ENCODE data around the gene TTC33.

TTC33 gene

GRCh38 chr5:40491644-40492043 lies 264.1 kb downstream of the TTC33 start:
- in situ Hi-C loops (cut with HindIII; ENCODE audit: low sequenced_read_pairs), result no loop called here
- no peak for TF ChIP-seq CTCF (IDR thresholded peaks at IDR 0.05; ENCODE audit: low read depth, low read length, missing control alignments)
- no peak overlapping the region for H3K4me3 ChIP-seq (ENCODE audit: low read depth, low read length)
- no peak for DNase-seq (ENCODE audit: low read depth)

- no peak for TF ChIP-seq CTCF (IDR thresholded peaks at IDR 0.05; ENCODE audit: low read depth, low read length, missing control alignments)
- no peak for DNase-seq (ENCODE audit: low read depth)
- in situ Hi-C loops (cut with HindIII; ENCODE audit: low sequenced_read_pairs), result no loop called here
- H3K4me3 ChIP-seq (ENCODE audit: low read depth, low read length), result no peak overlapping the region
These were observed 265.2 kb downstream of the TTC33 start for GRCh38 chr5:40490464-40491111.

GRCh38 chr5:40489421-40489820 lies 266.3 kb downstream of the TTC33 start:
- no peak overlapping the region for H3K4me3 ChIP-seq (ENCODE audit: low read depth, low read length)
- no peak for DNase-seq (ENCODE audit: low read depth)
- no peak for TF ChIP-seq CTCF (IDR thresholded peaks at IDR 0.05; ENCODE audit: low read depth, low read length, missing control alignments)
- in situ Hi-C loops (cut with HindIII; ENCODE audit: low sequenced_read_pairs), result no loop called here

GRCh38 chr5:40486437-40487275 lies 269.1 kb downstream of the TTC33 start:
- in situ Hi-C loops (cut with HindIII; ENCODE audit: low sequenced_read_pairs), result no loop called here
- no peak for TF ChIP-seq CTCF (IDR thresholded peaks at IDR 0.05; ENCODE audit: low read depth, low read length, missing control alignments)
- no peak overlapping the region for H3K4me3 ChIP-seq (ENCODE audit: low read depth, low read length)
- no peak for DNase-seq (ENCODE audit: low read depth)

GRCh38 chr5:40485021-40485998 lies 270.5 kb downstream of the TTC33 start:
- no peak overlapping the region for H3K4me3 ChIP-seq (ENCODE audit: low read depth, low read length)
- no peak for TF ChIP-seq CTCF (IDR thresholded peaks at IDR 0.05; ENCODE audit: low read depth, low read length, missing control alignments)
- in situ Hi-C loops (cut with HindIII; ENCODE audit: low sequenced_read_pairs), result no loop called here
- no peak for DNase-seq (ENCODE audit: low read depth)

DNA sequence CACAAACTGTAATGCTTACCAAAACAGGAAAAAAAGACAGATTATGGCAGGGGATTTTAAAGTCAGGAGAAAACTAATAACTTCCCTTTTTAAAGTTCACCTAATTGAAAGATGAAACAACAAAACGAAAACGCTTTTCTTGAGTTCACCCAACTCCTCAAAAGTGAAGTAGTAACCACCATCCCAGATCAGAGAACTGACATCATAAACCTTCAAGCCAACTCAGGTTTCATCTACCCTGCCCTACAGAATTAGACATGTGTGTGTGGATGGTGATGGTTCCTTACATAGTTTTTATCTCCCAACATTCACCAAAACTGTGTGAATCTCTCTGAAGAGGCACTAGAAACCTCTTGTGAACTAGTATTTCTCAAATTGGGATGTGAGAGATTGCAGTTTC lies 271.3 kb downstream of the TTC33 start:
- H3K4me3 ChIP-seq (ENCODE audit: low read depth, low read length), result no peak overlapping the region
- no peak for DNase-seq (ENCODE audit: low read depth)
- in situ Hi-C loops (cut with HindIII; ENCODE audit: low sequenced_read_pairs), result no loop called here

More for the DNA sequence above, 271.3 kb downstream of the TTC33 start:
- no peak for TF ChIP-seq CTCF (IDR thresholded peaks at IDR 0.05; ENCODE audit: low read depth, low read length, missing control alignments)
